GM10248 (cell line): ENCODE data around the gene USP2.

ENCODE experiments used
- CTCF ChIA-PET: fragments of 300-600 bp; sonication (Branson Sonifier 250); formaldehyde crosslinking; extraction: SDS; loops from one replicate; lab custom pipeline; 2021; ENCODE audit warnings: antibody characterized with exemption; lab: Yijun Ruan, JAX
- POLR2A ChIA-PET: fragments of 350-650 bp; sonication (Branson Sonifier 250); formaldehyde crosslinking; extraction: SDS; loops from one replicate; lab custom pipeline; 2020; ENCODE audit warnings: antibody characterized with exemption; lab: Yijun Ruan, JAX
- DNase-seq: peaks from one replicate; pipeline ENCODE4 v3.0.0; 2012; ENCODE audit errors: extremely low spot score
- TF ChIP-seq, protein P1 (sequence below): IDR thresholded peaks from 2 replicates; pipeline ENCODE4 v1.5.1; 2012; ENCODE audit warnings: mild to moderate bottlenecking, low read depth; ENCODE audit errors: extremely low read depth, missing control alignments, control extremely low read depth

Gene USP2, protein sequence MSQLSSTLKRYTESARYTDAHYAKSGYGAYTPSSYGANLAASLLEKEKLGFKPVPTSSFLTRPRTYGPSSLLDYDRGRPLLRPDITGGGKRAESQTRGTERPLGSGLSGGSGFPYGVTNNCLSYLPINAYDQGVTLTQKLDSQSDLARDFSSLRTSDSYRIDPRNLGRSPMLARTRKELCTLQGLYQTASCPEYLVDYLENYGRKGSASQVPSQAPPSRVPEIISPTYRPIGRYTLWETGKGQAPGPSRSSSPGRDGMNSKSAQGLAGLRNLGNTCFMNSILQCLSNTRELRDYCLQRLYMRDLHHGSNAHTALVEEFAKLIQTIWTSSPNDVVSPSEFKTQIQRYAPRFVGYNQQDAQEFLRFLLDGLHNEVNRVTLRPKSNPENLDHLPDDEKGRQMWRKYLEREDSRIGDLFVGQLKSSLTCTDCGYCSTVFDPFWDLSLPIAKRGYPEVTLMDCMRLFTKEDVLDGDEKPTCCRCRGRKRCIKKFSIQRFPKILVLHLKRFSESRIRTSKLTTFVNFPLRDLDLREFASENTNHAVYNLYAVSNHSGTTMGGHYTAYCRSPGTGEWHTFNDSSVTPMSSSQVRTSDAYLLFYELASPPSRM

DNA sequence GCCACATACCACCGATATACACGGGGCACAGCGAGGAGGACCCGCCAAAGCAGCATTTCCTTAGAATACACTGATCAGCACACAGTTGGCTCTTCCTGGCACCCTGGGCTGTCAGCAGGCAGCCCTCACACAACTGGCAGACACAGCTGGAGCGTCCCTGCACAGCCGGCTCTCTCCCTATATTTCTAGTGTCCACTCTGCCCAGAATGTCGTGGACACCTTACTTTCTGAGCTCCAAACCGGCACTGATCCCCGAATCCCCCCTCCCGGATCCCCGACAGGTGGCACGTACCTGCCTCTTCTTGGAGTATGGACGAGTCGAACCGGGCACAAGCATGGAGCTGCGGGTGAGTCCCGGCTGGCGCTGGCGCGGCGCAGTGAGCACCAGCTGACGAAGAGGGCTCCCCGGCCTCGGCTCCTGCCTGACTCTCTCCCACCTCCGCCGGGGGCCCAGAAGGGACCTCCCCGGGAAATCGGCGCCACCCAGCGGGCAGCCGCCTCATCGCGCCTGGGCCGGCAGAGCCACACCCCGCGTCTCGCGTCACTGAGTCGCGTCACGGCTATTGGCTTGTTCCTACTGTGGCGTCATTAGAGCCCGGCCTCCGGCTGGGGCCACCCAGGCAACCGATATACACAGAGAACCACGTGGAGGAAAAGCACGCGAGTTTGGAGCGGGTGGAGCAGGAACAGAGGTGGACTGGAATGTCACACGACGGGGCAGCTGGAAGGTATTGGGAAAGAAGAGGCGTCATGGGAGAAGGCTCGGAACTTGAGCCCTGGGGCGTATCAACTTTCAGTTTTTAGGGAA, at the start of gene USP2:
Gene USP2, minus strand, starts transcription at position 510 of the 808 bp plus-strand sequence. CDS start 8,210 bp downstream, outside the sequence.
- DNase-seq, result peak; percentile 95
- POLR2A ChIA-PET, result no interaction called here
- TF ChIP-seq, protein P1, sequence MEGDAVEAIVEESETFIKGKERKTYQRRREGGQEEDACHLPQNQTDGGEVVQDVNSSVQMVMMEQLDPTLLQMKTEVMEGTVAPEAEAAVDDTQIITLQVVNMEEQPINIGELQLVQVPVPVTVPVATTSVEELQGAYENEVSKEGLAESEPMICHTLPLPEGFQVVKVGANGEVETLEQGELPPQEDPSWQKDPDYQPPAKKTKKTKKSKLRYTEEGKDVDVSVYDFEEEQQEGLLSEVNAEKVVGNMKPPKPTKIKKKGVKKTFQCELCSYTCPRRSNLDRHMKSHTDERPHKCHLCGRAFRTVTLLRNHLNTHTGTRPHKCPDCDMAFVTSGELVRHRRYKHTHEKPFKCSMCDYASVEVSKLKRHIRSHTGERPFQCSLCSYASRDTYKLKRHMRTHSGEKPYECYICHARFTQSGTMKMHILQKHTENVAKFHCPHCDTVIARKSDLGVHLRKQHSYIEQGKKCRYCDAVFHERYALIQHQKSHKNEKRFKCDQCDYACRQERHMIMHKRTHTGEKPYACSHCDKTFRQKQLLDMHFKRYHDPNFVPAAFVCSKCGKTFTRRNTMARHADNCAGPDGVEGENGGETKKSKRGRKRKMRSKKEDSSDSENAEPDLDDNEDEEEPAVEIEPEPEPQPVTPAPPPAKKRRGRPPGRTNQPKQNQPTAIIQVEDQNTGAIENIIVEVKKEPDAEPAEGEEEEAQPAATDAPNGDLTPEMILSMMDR, result peak; percentile 89
- CTCF ChIA-PET, result interaction anchor here (0.8 to 5.9 kb wide), 22 partner anchors 8 to 152 kb away, joined by 3 to 64 read pairs (median 5); no protein-coding TSS in a partner anchor

DNA sequence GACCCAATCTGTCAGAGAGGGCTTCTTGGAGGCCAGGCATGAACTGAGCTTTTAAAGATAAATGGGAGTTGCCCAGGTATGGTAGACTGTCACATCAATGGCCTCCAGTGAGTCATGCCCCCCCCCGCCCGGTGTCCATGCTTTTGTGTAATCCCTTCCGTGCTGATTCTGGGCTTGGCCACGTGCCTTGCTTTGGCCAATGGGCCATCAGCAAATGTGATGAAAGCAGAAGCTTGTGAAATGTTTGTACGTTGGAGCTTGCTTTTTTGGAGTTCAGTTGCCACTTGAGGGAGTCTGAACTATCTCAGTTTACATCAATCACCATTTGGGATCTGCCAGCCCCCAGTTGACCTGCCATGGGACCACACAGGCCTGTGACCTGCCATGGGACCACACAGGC, 45.8 kb upstream of the USP2 start:
- CTCF ChIA-PET, result interaction anchor here (1.1 kb wide), 1 partner anchor 106 kb away, joined by 3 read pairs; no protein-coding TSS in a partner anchor
- TF ChIP-seq, protein P1, result no peak
- POLR2A ChIA-PET, result no interaction called here
- no peak for DNase-seq

DNA sequence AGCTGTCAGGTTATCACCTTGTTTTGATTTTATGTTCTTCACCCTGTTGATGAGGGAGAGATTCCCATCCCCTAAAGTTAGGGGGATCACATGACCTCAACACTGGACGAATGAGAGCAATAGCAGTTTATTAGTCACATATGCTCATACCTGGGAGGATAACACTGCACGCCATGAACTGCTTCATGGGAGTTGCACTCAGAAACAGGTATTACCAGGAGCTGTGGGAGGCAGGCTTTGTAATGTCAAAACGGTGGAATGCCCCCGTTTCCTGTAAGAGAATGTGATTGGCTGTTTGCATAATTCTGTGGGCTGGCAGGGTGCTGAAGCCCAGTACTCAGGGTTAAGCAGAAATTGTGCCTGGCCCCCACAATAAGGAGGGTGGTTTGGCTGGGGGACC, 44.7 kb upstream of the USP2 start:
- ChIA-PET POLR2A (no interaction called here), CTCF (interaction anchor here (1.7 kb wide), 1 partner anchor 48 kb away, joined by 4 read pairs; no protein-coding TSS in a partner anchor)
- TF ChIP-seq, protein P1, result no peak
- DNase-seq, result no peak

DNA sequence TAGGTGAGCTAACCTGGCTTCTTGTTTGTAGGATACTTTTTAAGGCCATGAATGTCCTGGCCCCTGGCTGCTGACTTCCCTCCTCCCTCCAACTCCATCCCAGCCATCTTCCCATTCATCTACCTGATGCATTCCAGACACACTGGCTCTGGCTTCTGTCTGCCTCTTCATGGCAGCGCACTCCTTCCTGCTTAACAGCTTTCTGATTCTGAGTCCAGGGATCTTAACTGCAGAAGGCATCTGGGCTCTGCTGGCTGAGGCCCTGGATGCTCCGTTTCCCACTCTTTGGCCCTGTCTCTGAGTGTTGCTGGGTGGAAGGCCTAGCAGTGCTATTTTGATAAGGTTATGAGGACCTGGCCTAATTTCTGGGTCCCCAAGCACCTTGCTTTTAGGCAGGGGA, 43.3 kb upstream of the USP2 start:
- ChIA-PET CTCF (interaction anchor here (0.9 to 1.6 kb wide), 3 partner anchors 44 to 201 kb away, joined by 3 to 4 read pairs (median 4); no protein-coding TSS in a partner anchor), POLR2A (no interaction called here)
- DNase-seq, result no peak
- TF ChIP-seq, protein P1, result no peak

DNA sequence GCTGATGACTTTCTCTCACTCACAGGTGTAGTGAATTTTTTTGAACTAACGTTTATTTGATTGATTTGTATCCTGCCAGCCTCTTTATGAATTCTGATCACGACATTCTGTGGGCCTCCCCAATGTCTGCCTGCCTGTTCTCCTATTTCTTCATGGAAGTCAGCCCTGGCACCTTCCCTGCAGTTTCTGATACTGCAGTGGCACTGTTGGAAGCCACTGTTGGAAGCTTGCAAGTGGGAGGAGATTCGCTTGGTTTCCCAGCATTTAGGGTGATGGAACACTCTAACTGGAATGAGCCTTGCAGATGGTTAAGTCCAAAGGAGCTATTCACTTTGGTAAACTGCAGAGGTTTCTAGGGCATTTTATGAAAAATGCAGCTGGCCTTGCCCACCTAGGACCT, 42.8 kb upstream of the USP2 start:
- no peak for DNase-seq
- ChIA-PET CTCF (interaction anchor here (0.9 to 1.6 kb wide), 4 partner anchors 43 to 202 kb away, joined by 3 to 4 read pairs (median 4); no protein-coding TSS in a partner anchor), POLR2A (no interaction called here)
- TF ChIP-seq, protein P1, result no peak
